ENCODE data around the gene ZNF14. TPM values are rescaled to one million over a fixed set of nuclear protein-coding genes. Genes with fewer than 3 reads are reported as not detected.
A peak's percentile ranks its signal among the peaks of the same experiment; 100 is the strongest.

ZNF14 gene
- total and polyA plus RNA-seq, 2 of the 13 experiments (the other 11 are each of a cell fraction or from before 2014, with no cell fraction given) = 1.9 to 6.2 TPM

GRCh38 chr19:19663256-19664120 is 69.4 kb downstream of the ZNF14 start, which contains the start of gene ATP13A1 (continued):
- peak; percentile 69; the same call in 1 of the 2 replicates for TF ChIP-seq IRF2 (CRISPR knock-in tag; IDR thresholded peaks at IDR 0.05)
- 0 out of 2 replicates have a peak, but pooled peaks have one; percentile 27 for TF ChIP-seq ZNF616 (CRISPR knock-in tag; IDR thresholded peaks at IDR 0.05; ENCODE audit: low read depth)
- no peak for TF ChIP-seq ZNF775 (CRISPR knock-in tag; IDR thresholded peaks at IDR 0.05; ENCODE audit: borderline replicate concordance)
- peak; percentile 44; the same call in 1 of the 2 replicates for TF ChIP-seq GATA4 (IDR thresholded peaks at IDR 0.05; ENCODE audit: borderline replicate concordance, low read depth)
- 0 out of 2 replicates have a peak, but pooled peaks have one; percentile 23 for TF ChIP-seq ATF5 (CRISPR knock-in tag; IDR thresholded peaks at IDR 0.05; ENCODE audit: low read depth)
- no peak; the same call in 1 of the 2 replicates for TF ChIP-seq ZNF580 (CRISPR knock-in tag; IDR thresholded peaks at IDR 0.05; ENCODE audit: borderline replicate concordance, low read depth)
- peak; percentile 71 for TF ChIP-seq UBTF (CRISPR knock-in tag; IDR thresholded peaks at IDR 0.05)
- TF ChIP-seq KLF16 (CRISPR knock-in tag; IDR thresholded peaks at IDR 0.05) = peak in 1 of 2 experiments; percentile 56; a peak in 1 of 4 replicates
- TF ChIP-seq ZNF816 (CRISPR knock-in tag; IDR thresholded peaks at IDR 0.05; ENCODE audit: borderline replicate concordance) = no peak
- TF ChIP-seq ZBTB44 (CRISPR knock-in tag; IDR thresholded peaks at IDR 0.05) = no peak; the same call in 1 of the 2 replicates
- peak; percentile 92 for TF ChIP-seq CREM (IDR thresholded peaks at IDR 0.05)
- no peak for TF ChIP-seq CREM (CRISPR knock-in tag; IDR thresholded peaks at IDR 0.05)
- peak; percentile 78 for TF ChIP-seq RFX1 (IDR thresholded peaks at IDR 0.05)
- TF ChIP-seq NFATC3 (CRISPR knock-in tag; IDR thresholded peaks at IDR 0.05) = no peak
- TF ChIP-seq ATM (IDR thresholded peaks at IDR 0.05; ENCODE audit: borderline replicate concordance) = no peak
- peak; percentile 45; the same call in 1 of the 2 replicates for TF ChIP-seq MXD1 (CRISPR knock-in tag; IDR thresholded peaks at IDR 0.05)
- TF ChIP-seq MAZ (IDR thresholded peaks at IDR 0.05; ENCODE audit: borderline replicate concordance, low read depth, low read length) = 0 out of 2 replicates have a peak, but pooled peaks have one; percentile 16
- TF ChIP-seq MAZ (CRISPR knock-in tag; IDR thresholded peaks at IDR 0.05; ENCODE audit: low read depth) = peak; percentile 84
- TF ChIP-seq ZNF883 (CRISPR knock-in tag; IDR thresholded peaks at IDR 0.05; ENCODE audit: not compliant biosample characterization) = peak; percentile 39
- 0 out of 2 replicates have a peak, but pooled peaks have one; percentile 57 for TF ChIP-seq ZNF180 (CRISPR knock-in tag; IDR thresholded peaks at IDR 0.05; ENCODE audit: borderline replicate concordance, low read depth)
- no peak; the same call in 1 of the 2 replicates for TF ChIP-seq HBP1 (CRISPR knock-in tag; IDR thresholded peaks at IDR 0.05; ENCODE audit: low read depth)
- TF ChIP-seq MLLT10 (CRISPR knock-in tag; IDR thresholded peaks at IDR 0.05) = no peak
